ENCODE results near the gene STAC3.

- TF ChIP-seq CTCF (IDR thresholded peaks at IDR 0.05): no peak
- no peak for TF ChIP-seq POLR2AphosphoS5 (IDR thresholded peaks at IDR 0.05)
- TF ChIP-seq POLR2A (IDR thresholded peaks at IDR 0.05): no peak
Measured at GRCh38 chr12:57205931-57206330, 45.1 kb downstream of the STAC3 start.

Data from prostate gland (tissue), 2 donors.